ENCODE measurements around the gene FNDC11. TPM values are rescaled to one million over a fixed set of nuclear protein-coding genes. Genes with fewer than 3 reads are reported as not detected.

FNDC11 gene
- total and polyA plus RNA-seq, 2 of the 13 experiments (the other 11 are each of a cell fraction or from before 2014, with no cell fraction given), result 0.07 TPM; not detected in 1

- intact Hi-C loops (cut with micrococcal nuclease; ENCODE audit: unreplicated experiment), result no loop called here
- Histone ChIP-seq H3K79me2 (ENCODE audit: insufficient read depth, low read length) (no peaks in the 10 kb centered on the region), H3K4me1 (ENCODE audit: insufficient read depth, low read length) (no peaks in the 10 kb centered on the region), H3K9me3 (ENCODE audit: low read length) (no peaks in the 10 kb centered on the region), H3K27me3 (ENCODE audit: control insufficient read depth in 1 of 2, insufficient read depth in 2 of 2, low read length in 2 of 2) (no peaks in the 10 kb centered on the region), H3K4me3 (replicated peaks in 1 of 3; ENCODE audit: insufficient read depth in 1 of 3, low read depth in 2 of 3, low read length in 3 of 3) (no peak overlapping the region), H3K9ac (ENCODE audit: insufficient read depth, low read depth, low read length) (no peak overlapping the region), H2AFZ (ENCODE audit: low read length) (no peak overlapping the region), H3K27ac (ENCODE audit: extremely low read length, insufficient read depth, low read length) (no peak overlapping the region), H4K20me1 (ENCODE audit: insufficient read depth, low read length) (peaks cover 2% of the 10 kb centered on the region; the same call in 1 of the 2 replicates), H3K36me3 (replicated peaks in 1 of 2; ENCODE audit: control insufficient read depth in 1 of 2, insufficient read depth in 2 of 2, low read length in 2 of 2) (no peaks in the 10 kb centered on the region), H3K4me2 (ENCODE audit: low read depth, low read length) (no peak overlapping the region)
- FAIRE-seq (no peak), DNase-seq (ENCODE audit: low spot score) (no peak), ATAC-seq (no peak)
- BruUV-seq (replicated peaks), result no TSS peak
- TF ChIP-seq AGO1 (IDR thresholded peaks at IDR 0.05; ENCODE audit: low read depth, low read length, poor library complexity, severe bottlenecking) (peak; percentile 14), ZHX1 (CRISPR knock-in tag; IDR thresholded peaks at IDR 0.05; ENCODE audit: low read depth) (0 out of 2 replicates have a peak, but pooled peaks have one; percentile 8), ZNF761 (CRISPR knock-in tag; conservative IDR thresholded peaks at IDR 0.05) (no peak), BCL6 (CRISPR knock-in tag; IDR thresholded peaks at IDR 0.05) (no peak), EEA1 (CRISPR knock-in tag; IDR thresholded peaks at IDR 0.05; ENCODE audit: borderline replicate concordance) (peak; percentile 48; the same call in 1 of the 2 replicates), RNF219 (CRISPR knock-in tag; IDR thresholded peaks at IDR 0.05) (no peak), AKAP8 (CRISPR knock-in tag; IDR thresholded peaks at IDR 0.05) (peak; percentile 42; the same call in 1 of the 2 replicates), ARNT2 (CRISPR knock-in tag; IDR thresholded peaks at IDR 0.05; ENCODE audit: low read depth) (no peak), SAFB2 (CRISPR knock-in tag; IDR thresholded peaks at IDR 0.05; ENCODE audit: borderline replicate concordance, low read depth) (0 out of 2 replicates have a peak, but pooled peaks have one; percentile 61), ZNF687 (CRISPR knock-in tag; IDR thresholded peaks at IDR 0.05) (peak; percentile 28)
- CTCF ChIA-PET (ENCODE audit: low intra/inter-chr PET ratio, low total read pairs), result no interaction called here
- WGBS (ENCODE audit: low lambda C conversion rate), result 92% methylated on average over 22 of the region's 22 CpGs
- POLR2A ChIA-PET, result no interaction called here
- in situ Hi-C loops (cut with HindIII; ENCODE audit: extremely low pct_ligation_motif_present, low pct_unique_long_range_greater_than_20kb), result no loop called here
Observed at GRCh38 chr20:63567136-63567385, 13.1 kb downstream of the FNDC11 start.

Measured in HepG2 (cell line).